CD4-positive, CD25-positive, alpha-beta regulatory T cell (primary cell): Measurements from ENCODE around the gene RBFA. TPM values are rescaled to one million over a fixed set of nuclear protein-coding genes. Genes with fewer than 3 reads are reported as not detected.
"Not testable (repeated sequence)": the region's sequence is repeated elsewhere in the genome, so short reads cannot be mapped to it uniquely, and the experiment has no call there.

Source experiments
- ATAC-seq, 2 donors: fragments of 150-1000 bp; cut with Tn5 transposase; one replicate each; pipeline ENCODE4 v1.10.0; 2021; ENCODE audit warnings: low read depth in 2 of 2, moderate number of reproducible peaks in 2 of 2, moderate library complexity in 1 of 2
- DNase-seq, 3 donors: peaks; one replicate each; pipeline versions ENCODE4 v3.0.0 to v3.0.0-alpha.2; 2012 to 2022; ENCODE audit warnings: mixed read lengths in 1 of 3
- H3K27ac ChIP-seq: one replicate; pipeline ENCODE4 v1.7.0; 2013; ENCODE audit warnings: mild to moderate bottlenecking, low read length; ENCODE audit not compliant: insufficient read depth, poor library complexity, severe bottlenecking
- H3K27me3 ChIP-seq: one replicate; pipeline ENCODE4 v1.7.0; 2013; ENCODE audit warnings: low read length; ENCODE audit not compliant: control insufficient read depth, insufficient read depth
- H3K36me3 ChIP-seq: one replicate; pipeline ENCODE4 v1.7.0; 2013; ENCODE audit warnings: mild to moderate bottlenecking, low read length, moderate library complexity; ENCODE audit not compliant: control insufficient read depth, insufficient read depth
- H3K4me1 ChIP-seq: 2 replicates; pipeline ENCODE4 v1.7.0; 2013; ENCODE audit warnings: mild to moderate bottlenecking, low read length; ENCODE audit not compliant: insufficient read depth, control insufficient read depth, poor library complexity, severe bottlenecking
- H3K4me3 ChIP-seq: one replicate; pipeline ENCODE4 v1.7.0; 2013; ENCODE audit warnings: low read depth, mild to moderate bottlenecking, low read length, moderate library complexity
- H3K9me3 ChIP-seq, 2 experiments: 1 replicate in 1 of 2; 2 replicates in 1 of 2; pipeline ENCODE4 v1.7.0; 2013; ENCODE audit warnings: low read length in 2 of 2, mild to moderate bottlenecking in 1 of 2, moderate library complexity in 1 of 2; ENCODE audit not compliant: control insufficient read depth in 2 of 2
- H3K27ac Mint-ChIP-seq, 3 donors: one replicate each; pipeline ENCODE4 v1.8.0; 2020 to 2022; ENCODE audit warnings: mild to moderate bottlenecking in 3 of 3, mixed read lengths in 3 of 3, moderate library complexity in 2 of 3
- H3K27me3 Mint-ChIP-seq: one replicate; pipeline ENCODE4 v1.8.0; 2022; ENCODE audit warnings: mild to moderate bottlenecking, mixed read lengths
- H3K36me3 Mint-ChIP-seq: one replicate; pipeline ENCODE4 v1.8.0; 2020; ENCODE audit warnings: mixed read lengths
- H3K4me1 Mint-ChIP-seq, 4 donors: one replicate each; pipeline ENCODE4 v1.8.0; 2020 to 2022; ENCODE audit warnings: mixed read lengths in 4 of 4, mild to moderate bottlenecking in 1 of 4
- H3K4me3 Mint-ChIP-seq, 4 donors: one replicate each; pipeline ENCODE4 v1.8.0; 2020 to 2022; ENCODE audit warnings: mild to moderate bottlenecking in 4 of 4, mixed read lengths in 4 of 4, moderate library complexity in 3 of 4
- H3K9me3 Mint-ChIP-seq, 7 donors: one replicate each; pipeline ENCODE4 v1.8.0; 2020 to 2022; ENCODE audit warnings: mixed read lengths in 7 of 7, mild to moderate bottlenecking in 3 of 7, moderate library complexity in 2 of 7
- polyA plus RNA-seq, 4 donors: library from polyadenylated mRNA; unstranded; fragments of 300-500 nt; fragmentation: Illumina TruSeq; gene quantifications; one replicate each; pipeline ENCODE4 v1.2.3, GENCODE V29; 2021
- total RNA-seq: library from RNA; stranded (reverse); gene quantifications from one replicate; pipeline ENCODE4 v1.2.3, GENCODE V29; 2022

The RBFA gene
- total and polyA plus RNA-seq, 5 donors from 2014 or later = 7.5 to 13.6 (median 10.0) TPM

GRCh38 chr18:79991494-79991893 is 42.7 kb upstream of the RBFA start:
- no peak overlapping the region for H3K27ac ChIP-seq
- Mint-ChIP-seq H3K27ac (no peak overlapping the region), H3K9me3 (peaks cover 0 to 2% (median 0%) of the 10 kb centered on the region in 7 donors), H3K27me3 (peaks cover 5% of the 10 kb centered on the region), H3K4me3 (peak overlapping the region in 1 of 4 donors; percentile 82), H3K4me1 (peaks cover 6 to 21% (median 11%) of the 10 kb centered on the region in 4 donors), H3K36me3 (peaks cover 5% of the 10 kb centered on the region)
- H3K36me3 ChIP-seq = no peaks in the 10 kb centered on the region
- H3K27me3 ChIP-seq = no peaks in the 10 kb centered on the region
- H3K4me3 ChIP-seq = no peak overlapping the region
- no peaks in the 10 kb centered on the region for H3K9me3 ChIP-seq
- ATAC-seq (no peak), DNase-seq (no peak)
- peaks cover 22% of the 10 kb centered on the region for H3K4me1 ChIP-seq

GRCh38 chr18:79999701-80000100 is 34.5 kb upstream of the RBFA start:
- H3K4me1 Mint-ChIP-seq, H3K36me3 Mint-ChIP-seq, H3K27ac Mint-ChIP-seq, H3K27me3 Mint-ChIP-seq, H3K27me3 ChIP-seq, DNase-seq, H3K36me3 ChIP-seq, H3K4me3 ChIP-seq, ATAC-seq, H3K9me3 ChIP-seq, H3K4me1 ChIP-seq, H3K27ac ChIP-seq, H3K4me3 Mint-ChIP-seq: not testable (repeated sequence)
- peaks cover 0 to 15% (median 10%) of the 10 kb centered on the region in 7 donors for H3K9me3 Mint-ChIP-seq

GRCh38 chr18:80000877-80001276 is 33.4 kb upstream of the RBFA start:
- DNase-seq (no peak), ATAC-seq (no peak)
- Mint-ChIP-seq H3K27ac (no peak overlapping the region), H3K9me3 (peaks cover 0 to 17% (median 12%) of the 10 kb centered on the region in 7 donors), H3K36me3 (no peaks in the 10 kb centered on the region), H3K4me1 (no peaks in the 10 kb centered on the region), H3K4me3 (no peak overlapping the region), H3K27me3 (peaks cover 11% of the 10 kb centered on the region)
- Histone ChIP-seq H3K27me3 (no peaks in the 10 kb centered on the region), H3K36me3 (no peaks in the 10 kb centered on the region), H3K4me1 (no peaks in the 10 kb centered on the region), H3K4me3 (no peak overlapping the region), H3K9me3 (peaks cover 0 to 7% of the 10 kb centered on the region in 2 experiments), H3K27ac (no peak overlapping the region)

- Mint-ChIP-seq H3K4me1 (no peaks in the 10 kb centered on the region), H3K27me3 (peaks cover 11% of the 10 kb centered on the region), H3K9me3 (peaks cover 0 to 17% (median 12%) of the 10 kb centered on the region in 7 donors), H3K4me3 (no peak overlapping the region), H3K36me3 (no peaks in the 10 kb centered on the region), H3K27ac (no peak overlapping the region)
- Histone ChIP-seq H3K4me3 (no peak overlapping the region), H3K27me3 (no peaks in the 10 kb centered on the region), H3K4me1 (no peaks in the 10 kb centered on the region), H3K9me3 (peaks cover 0 to 7% of the 10 kb centered on the region in 2 experiments), H3K36me3 (no peaks in the 10 kb centered on the region), H3K27ac (no peak overlapping the region)
- ATAC-seq (no peak), DNase-seq (no peak)
Measured at GRCh38 chr18:80002468-80002867, 31.8 kb upstream of the RBFA start.

GRCh38 chr18:80004600-80005342 is 29.5 kb upstream of the RBFA start:
- Mint-ChIP-seq H3K4me3 (no peak overlapping the region), H3K9me3 (peaks cover 3 to 21% (median 8%) of the 10 kb centered on the region in 7 donors), H3K27me3 (peaks cover 11% of the 10 kb centered on the region), H3K36me3 (no peaks in the 10 kb centered on the region), H3K4me1 (no peaks in the 10 kb centered on the region), H3K27ac (no peak overlapping the region)
- no peaks in the 10 kb centered on the region for H3K27me3 ChIP-seq
- H3K4me3 ChIP-seq = no peak overlapping the region
- H3K9me3 ChIP-seq = peaks cover 0 to 7% of the 10 kb centered on the region in 2 experiments
- no peaks in the 10 kb centered on the region for H3K4me1 ChIP-seq
- no peak overlapping the region for H3K27ac ChIP-seq
- DNase-seq (no peak), ATAC-seq (no peak)
- H3K36me3 ChIP-seq = no peaks in the 10 kb centered on the region

GRCh38 chr18:80006724-80007123 is 27.5 kb upstream of the RBFA start:
- ATAC-seq (no peak), DNase-seq (no peak)
- Histone ChIP-seq H3K9me3 (no peaks in the 10 kb centered on the region), H3K36me3 (no peaks in the 10 kb centered on the region), H3K27ac (no peak overlapping the region), H3K4me1 (no peaks in the 10 kb centered on the region), H3K27me3 (no peaks in the 10 kb centered on the region), H3K4me3 (no peak overlapping the region)
- H3K27ac Mint-ChIP-seq = peak overlapping the region in 1 of 3 donors; percentile 71
- no peaks in the 10 kb centered on the region for H3K36me3 Mint-ChIP-seq
- H3K9me3 Mint-ChIP-seq = peaks cover under 1 to 14% (median 3%) of the 10 kb centered on the region in 7 donors
- peaks cover 11% of the 10 kb centered on the region for H3K27me3 Mint-ChIP-seq
- no peaks in the 10 kb centered on the region for H3K4me1 Mint-ChIP-seq
- H3K4me3 Mint-ChIP-seq = no peak overlapping the region

- ATAC-seq = no peak
- H3K27ac ChIP-seq = no peak overlapping the region
- no peaks in the 10 kb centered on the region for H3K27me3 ChIP-seq
- H3K9me3 Mint-ChIP-seq = peaks cover 0 to 25% (median 7%) of the 10 kb centered on the region in 7 donors
- no peaks in the 10 kb centered on the region for H3K4me1 Mint-ChIP-seq
- no peak for DNase-seq
- peaks cover 7% of the 10 kb centered on the region for H3K27me3 Mint-ChIP-seq
- H3K36me3 Mint-ChIP-seq = peaks cover 4% of the 10 kb centered on the region
- no peak overlapping the region for H3K4me3 ChIP-seq
- no peaks in the 10 kb centered on the region for H3K36me3 ChIP-seq
- H3K27ac Mint-ChIP-seq = no peak overlapping the region
- H3K4me1 ChIP-seq = no peaks in the 10 kb centered on the region
- H3K9me3 ChIP-seq = peaks cover 0 to 11% of the 10 kb centered on the region in 2 experiments
- no peak overlapping the region for H3K4me3 Mint-ChIP-seq
Measured at GRCh38 chr18:80009661-80010550, 24.3 kb upstream of the RBFA start.
